WI38 (cell line): ENCODE results near the gene TSSK2.

Experiments used
- H3K4me3 ChIP-seq: 2 replicates; pipeline ENCODE4 v1.5.1; 2011; ENCODE audit warnings: low read depth, mild to moderate bottlenecking, control low read depth, low read length
- CTCF ChIP-seq: IDR thresholded peaks from 2 replicates; pipeline ENCODE4 v1.5.1; 2012; ENCODE audit warnings: low read depth, mild to moderate bottlenecking, control low read depth, low read length

TSSK2 gene

GRCh38 chr22:19113429-19113828 is 17.7 kb upstream of the TSSK2 start:
- H3K4me3 ChIP-seq = no peak overlapping the region
- TF ChIP-seq CTCF = no peak

DNA sequence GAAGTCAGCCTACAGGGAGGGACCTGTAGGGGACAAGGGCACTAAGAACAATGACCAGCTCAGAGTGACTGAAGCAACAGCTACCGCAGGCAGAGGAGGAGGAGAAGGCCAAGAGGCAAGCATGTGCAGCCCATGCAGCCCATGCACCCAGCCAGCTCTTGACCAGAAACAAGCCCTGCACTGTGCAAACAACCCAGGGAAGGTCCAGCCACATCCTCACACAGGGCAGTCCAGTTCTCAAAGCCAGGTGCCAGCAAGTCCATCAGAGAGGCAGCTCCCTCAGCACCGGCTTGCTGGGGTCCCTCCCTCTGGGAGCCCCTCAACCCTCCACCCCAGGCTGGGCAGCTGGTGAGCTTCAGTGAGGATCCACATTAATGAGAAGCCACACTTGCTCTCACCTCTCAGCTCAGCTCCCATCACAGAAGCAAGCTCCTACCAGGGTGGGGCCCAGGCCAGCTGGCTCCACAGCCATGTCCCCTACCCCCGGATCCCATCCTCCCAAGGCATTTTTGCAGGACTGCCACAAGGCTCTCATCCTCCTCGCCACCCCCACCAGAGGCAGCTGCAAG is 16.0 kb upstream of the TSSK2 start:
- no peak for TF ChIP-seq CTCF
- no peak overlapping the region for H3K4me3 ChIP-seq

DNA sequence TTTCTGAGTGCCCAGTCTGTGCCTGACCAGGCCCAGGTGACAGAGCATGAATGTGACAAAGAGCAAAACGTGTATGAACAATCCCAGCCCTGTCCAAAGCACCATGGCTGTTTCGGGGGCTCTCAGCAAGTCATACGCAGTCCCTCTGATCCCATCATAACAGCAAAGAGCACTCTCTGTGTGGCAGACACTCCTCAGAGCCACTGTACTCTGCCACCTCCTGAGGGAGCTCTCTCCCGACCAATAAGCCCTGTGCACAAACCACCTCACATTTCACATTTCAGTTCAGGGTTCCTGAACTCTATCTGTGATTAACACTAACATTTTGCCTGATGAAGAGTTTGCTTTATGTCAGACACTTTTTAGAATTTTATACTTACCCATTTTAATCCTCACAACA is 15.5 kb upstream of the TSSK2 start:
- no peak overlapping the region for H3K4me3 ChIP-seq
- TF ChIP-seq CTCF = no peak

DNA sequence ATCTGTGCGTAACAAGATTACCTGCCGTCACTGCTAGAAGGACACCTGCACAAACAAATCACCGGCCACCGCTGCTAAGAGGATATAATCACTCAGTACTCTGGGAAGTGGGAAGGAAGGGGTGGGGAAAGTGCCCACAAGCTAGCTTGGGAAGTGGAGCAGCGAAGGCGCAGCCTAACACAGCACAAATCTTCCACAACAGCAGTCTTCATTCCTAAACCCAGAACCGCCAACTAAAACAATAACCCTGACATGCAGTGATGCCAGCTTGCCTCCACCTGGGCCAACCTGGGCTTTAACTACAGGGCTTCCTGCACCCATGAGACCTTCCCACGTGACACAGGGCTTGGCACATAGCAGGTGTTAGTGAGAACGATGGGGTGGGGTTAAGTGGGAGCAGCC is 14.0 kb upstream of the TSSK2 start:
- TF ChIP-seq CTCF = no peak

GRCh38 chr22:19118329-19118880 is 12.7 kb upstream of the TSSK2 start:
- TF ChIP-seq CTCF = no peak
- H3K4me3 ChIP-seq = no peak overlapping the region

More for the DNA sequence above, 14.0 kb upstream of the TSSK2 start:
- H3K4me3 ChIP-seq = no peak overlapping the region

GRCh38 chr22:19119949-19120348 is 11.2 kb upstream of the TSSK2 start:
- no peak for TF ChIP-seq CTCF
- H3K4me3 ChIP-seq = no peak overlapping the region

DNA sequence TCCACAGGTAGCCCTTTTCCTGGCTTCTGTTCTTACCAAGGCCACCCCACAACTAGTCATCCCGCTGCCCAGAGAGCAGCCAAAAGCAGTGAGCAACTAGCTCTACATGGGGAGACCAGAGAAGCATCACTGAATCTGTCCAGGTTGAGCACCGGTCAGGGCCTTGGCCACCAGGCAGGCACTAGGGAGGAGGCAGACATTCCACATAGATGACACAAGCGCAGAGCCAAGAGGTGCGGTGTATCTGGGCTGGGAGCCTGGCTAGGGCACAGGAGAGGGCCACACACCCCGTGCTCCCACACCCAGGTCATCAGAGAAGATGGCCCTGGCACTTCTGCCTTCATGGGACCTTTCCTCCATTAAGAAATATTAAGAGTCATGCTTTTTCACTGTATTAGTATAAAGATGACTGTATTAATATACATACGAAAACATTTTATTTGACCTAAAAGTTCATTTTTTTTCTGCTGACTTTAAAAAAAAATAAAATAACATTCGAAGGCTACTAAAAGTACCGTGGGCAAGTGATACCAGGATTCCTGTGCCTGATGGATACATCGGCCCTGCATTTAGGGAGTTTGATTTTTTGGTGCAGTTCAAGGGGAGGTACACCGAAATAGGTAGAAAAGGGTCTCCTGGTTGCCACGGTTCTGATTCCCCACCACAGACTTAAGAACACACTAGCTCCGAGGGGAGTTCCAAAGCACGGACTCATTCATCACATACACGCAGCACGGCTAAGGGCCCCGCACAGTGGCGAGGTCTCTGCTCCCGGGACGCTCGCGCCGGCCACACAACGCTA is 10.1 kb upstream of the TSSK2 start:
- H3K4me3 ChIP-seq = peak overlapping the region; percentile 90
- TF ChIP-seq CTCF = no peak
